Effector memory CD8-positive, alpha-beta T cell (primary cell): ENCODE results near the gene CARD9.

Source experiments
- ATAC-seq: fragments of 150-1000 bp; cut with Tn5 transposase; replicated peaks from 2 replicates; pipeline ENCODE4 v1.10.0; 2021; ENCODE audit warnings: mild to moderate bottlenecking, moderate library complexity
- DNase-seq, 3 experiments: peaks; one replicate each; pipeline ENCODE4 v3.0.0; 2021
- H3K27ac Mint-ChIP-seq, 2 donors: one replicate each; pipeline ENCODE4 v1.8.0; 2022; ENCODE audit warnings: mild to moderate bottlenecking in 2 of 2, mixed read lengths in 2 of 2, moderate library complexity in 2 of 2
- H3K27me3 Mint-ChIP-seq, 2 donors: one replicate each; pipeline ENCODE4 v1.8.0; 2022; ENCODE audit warnings: mixed read lengths in 2 of 2
- H3K36me3 Mint-ChIP-seq: one replicate; pipeline ENCODE4 v1.8.0; 2022; ENCODE audit warnings: mild to moderate bottlenecking, moderate library complexity, mixed read lengths; ENCODE audit not compliant: insufficient read depth
- H3K4me1 Mint-ChIP-seq, 2 donors: one replicate each; pipeline ENCODE4 v1.8.0; 2022; ENCODE audit warnings: low read depth in 2 of 2, mixed read lengths in 2 of 2
- H3K4me3 Mint-ChIP-seq, 2 donors: one replicate each; pipeline ENCODE4 v1.8.0; 2022; ENCODE audit warnings: mild to moderate bottlenecking in 2 of 2, mixed read lengths in 2 of 2, moderate library complexity in 2 of 2
- H3K9me3 Mint-ChIP-seq, 2 donors: one replicate each; pipeline ENCODE4 v1.8.0; 2022; ENCODE audit warnings: mixed read lengths in 2 of 2

The CARD9 gene

DNA sequence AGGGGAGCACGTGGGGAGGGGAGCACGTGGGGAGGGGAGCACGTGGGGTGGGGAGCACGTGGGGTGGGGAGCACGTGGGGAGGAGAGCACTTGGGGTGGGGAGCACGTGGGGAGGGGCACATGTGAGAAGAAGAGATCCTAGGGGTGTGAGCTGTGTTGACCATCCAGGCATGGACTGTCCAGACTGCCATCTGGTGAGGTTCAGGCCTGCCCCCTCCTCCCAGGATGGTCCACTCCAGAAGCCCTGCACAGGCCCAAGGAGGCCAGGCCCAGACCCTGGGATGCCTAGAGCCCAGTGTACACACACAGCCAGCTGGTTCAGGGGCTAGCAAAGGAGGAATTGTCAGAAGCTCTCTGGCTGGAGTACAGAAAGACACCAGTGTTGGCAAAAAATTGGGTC lies 24.2 kb upstream of the CARD9 start:
- no peak for ATAC-seq
- peak overlapping the region in 1 of 2 donors; percentile 22 for H3K4me3 Mint-ChIP-seq

DNA sequence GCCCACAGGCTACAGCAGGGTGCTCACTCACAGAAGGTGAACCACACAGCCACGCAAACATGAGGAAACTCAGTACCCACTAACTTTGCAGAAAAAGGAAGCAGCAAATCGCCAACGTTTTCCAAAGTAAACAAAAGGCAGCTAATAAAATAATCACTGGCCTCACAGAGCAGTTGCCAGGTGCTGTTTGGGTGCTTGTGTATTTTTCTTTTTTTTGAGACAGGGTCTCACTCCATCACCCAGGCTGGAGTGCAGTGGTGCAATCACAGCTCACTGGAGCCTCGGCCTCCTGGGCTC lies 22.7 kb upstream of the CARD9 start:
- no peak for DNase-seq
- H3K36me3 Mint-ChIP-seq: peaks cover 30% of the 10 kb centered on the region
- no peak overlapping the region for H3K4me3 Mint-ChIP-seq
- H3K9me3 Mint-ChIP-seq: no peaks in the 10 kb centered on the region
- no peaks in the 10 kb centered on the region for H3K27me3 Mint-ChIP-seq
- ATAC-seq: no peak
- no peak overlapping the region for H3K27ac Mint-ChIP-seq
- H3K4me1 Mint-ChIP-seq: peaks cover 4 to 21% of the 10 kb centered on the region in 2 donors

More for the DNA sequence above, 24.2 kb upstream of the CARD9 start:
- no peak for DNase-seq
- Mint-ChIP-seq H3K9me3 (no peaks in the 10 kb centered on the region), H3K4me1 (peaks cover 4 to 26% of the 10 kb centered on the region in 2 donors), H3K27me3 (no peaks in the 10 kb centered on the region), H3K36me3 (peaks cover 34% of the 10 kb centered on the region), H3K27ac (no peak overlapping the region)

DNA sequence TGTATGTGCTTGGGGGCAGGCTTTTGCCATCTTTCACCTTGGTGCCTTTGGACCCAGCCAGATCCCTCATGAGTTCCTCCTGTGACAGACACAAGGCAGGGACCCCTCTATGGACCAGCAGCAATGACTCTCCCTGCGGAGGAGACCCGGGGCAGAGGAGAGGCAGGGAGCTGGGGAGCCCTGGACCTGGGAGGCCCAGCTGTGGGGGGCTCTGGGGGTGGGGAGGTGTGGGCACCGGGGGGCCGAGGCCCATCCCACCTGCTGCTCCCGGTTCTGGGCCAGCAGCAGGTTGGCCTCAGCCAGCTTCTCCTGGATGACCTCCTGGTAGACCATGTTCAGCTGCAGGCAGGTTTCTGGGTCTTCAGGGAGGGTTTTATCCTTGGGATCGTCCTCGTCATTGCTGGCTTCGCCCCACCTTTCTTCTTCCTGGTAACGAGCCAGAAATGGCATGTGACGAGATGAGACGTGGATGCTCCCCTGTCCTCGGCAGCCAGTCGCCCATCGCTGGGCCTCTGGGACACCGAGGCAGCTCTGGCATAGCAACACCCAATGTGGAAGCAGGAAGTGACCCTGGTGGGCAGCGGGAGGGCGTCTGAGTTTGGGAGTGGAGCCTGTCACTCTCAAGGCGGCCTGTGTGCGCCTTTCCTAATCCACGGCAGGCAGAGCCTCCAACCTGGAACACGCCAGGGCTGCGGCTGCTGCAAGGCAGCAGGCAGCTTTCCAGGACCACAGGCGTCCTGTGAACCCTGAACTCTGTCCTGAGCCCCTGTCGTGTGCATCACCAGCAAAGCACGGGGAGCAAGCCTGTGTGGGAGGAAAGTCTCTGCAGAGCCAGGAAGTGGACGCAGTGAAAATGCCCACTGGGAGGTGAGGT lies 22.1 kb upstream of the CARD9 start:
- Mint-ChIP-seq H3K36me3 (peaks cover 33% of the 10 kb centered on the region), H3K27me3 (no peaks in the 10 kb centered on the region), H3K9me3 (no peaks in the 10 kb centered on the region), H3K4me3 (no peak overlapping the region), H3K27ac (no peak overlapping the region), H3K4me1 (peaks cover 4 to 18% of the 10 kb centered on the region in 2 donors)
- no peak for DNase-seq
- ATAC-seq: no peak

DNA sequence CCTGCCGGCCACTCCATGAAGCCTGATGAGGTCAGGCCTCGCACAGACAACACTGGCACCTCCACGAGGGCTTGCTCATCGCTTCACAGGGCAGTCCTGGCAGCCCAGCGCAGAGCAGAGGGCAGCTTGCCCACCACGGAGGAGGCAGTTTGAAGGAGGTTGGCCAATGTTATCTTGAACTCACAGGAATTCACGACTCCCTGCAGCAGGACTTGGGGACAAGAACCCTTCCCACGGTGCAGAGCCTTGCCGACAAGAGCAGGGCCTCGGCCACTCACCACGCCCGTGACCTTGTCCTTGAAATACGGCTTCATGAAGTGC lies 21.5 kb upstream of the CARD9 start:
- DNase-seq (no peak), ATAC-seq (no peak)
- Mint-ChIP-seq H3K4me1 (peaks cover 4 to 17% of the 10 kb centered on the region in 2 donors), H3K9me3 (no peaks in the 10 kb centered on the region), H3K27me3 (no peaks in the 10 kb centered on the region), H3K36me3 (peaks cover 39% of the 10 kb centered on the region), H3K4me3 (no peak overlapping the region), H3K27ac (no peak overlapping the region)

DNA sequence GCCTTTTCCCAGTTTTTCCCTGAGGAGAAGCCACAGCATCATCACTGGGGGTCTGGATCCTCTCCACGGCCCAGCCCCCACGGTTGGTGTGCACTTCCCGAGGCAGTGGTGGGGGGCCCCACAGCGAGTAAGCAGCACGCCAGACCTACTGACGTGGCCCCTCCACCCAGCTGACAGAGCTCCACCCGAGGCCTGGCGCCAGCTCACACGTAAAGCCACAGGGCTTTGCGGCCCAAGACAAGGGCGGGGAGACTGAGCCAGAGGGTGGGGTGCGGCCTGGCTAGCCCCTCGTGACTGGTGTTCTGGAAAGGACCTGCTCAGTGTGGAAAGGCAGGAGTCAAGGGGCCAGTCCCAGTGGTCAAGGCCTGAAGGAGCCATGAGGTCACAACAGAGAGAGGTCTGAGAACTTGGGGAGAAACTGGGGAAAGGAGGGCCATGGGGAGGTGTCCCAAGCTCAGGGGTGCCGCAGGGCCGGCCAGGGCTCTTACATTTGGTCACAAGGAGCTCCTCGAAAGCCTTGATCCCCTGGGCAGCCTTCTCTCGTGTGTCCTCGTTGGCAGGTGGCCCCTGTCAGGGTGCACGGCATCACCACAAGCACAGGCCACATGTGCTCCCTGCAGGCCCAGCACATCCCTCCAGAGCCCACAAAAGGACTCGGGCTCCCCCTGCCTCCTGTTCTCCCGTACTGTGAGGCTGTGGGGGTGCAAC lies 21.0 kb upstream of the CARD9 start:
- no peak for ATAC-seq
- peaks cover 43% of the 10 kb centered on the region for H3K36me3 Mint-ChIP-seq
- DNase-seq: no peak

DNA sequence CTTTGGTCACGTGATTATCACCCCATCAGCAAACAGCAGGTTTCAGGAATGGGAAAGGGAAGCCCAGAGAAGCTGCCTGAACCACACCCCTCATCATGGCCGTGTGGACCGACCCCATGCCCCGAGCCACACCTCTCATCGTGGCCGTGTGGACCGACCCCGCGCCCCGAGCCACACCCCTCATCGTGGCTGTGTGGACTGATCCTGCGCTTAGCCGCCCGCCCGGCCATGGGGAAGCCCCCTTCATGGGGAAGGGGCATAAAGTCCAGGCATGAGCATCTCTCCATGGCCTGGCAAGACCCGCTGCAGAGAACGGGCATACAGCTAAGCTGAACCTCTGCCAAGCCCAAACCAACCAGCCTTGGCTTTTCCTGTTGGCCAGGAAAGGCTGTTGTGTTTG lies 20.1 kb upstream of the CARD9 start:
- ATAC-seq (no peak), DNase-seq (no peak)
- H3K27me3 Mint-ChIP-seq: no peaks in the 10 kb centered on the region
- H3K4me1 Mint-ChIP-seq: peaks cover 4 to 10% of the 10 kb centered on the region in 2 donors
- peaks cover 42% of the 10 kb centered on the region for H3K36me3 Mint-ChIP-seq
- H3K27ac Mint-ChIP-seq: no peak overlapping the region
- no peak overlapping the region for H3K4me3 Mint-ChIP-seq
- no peaks in the 10 kb centered on the region for H3K9me3 Mint-ChIP-seq

More for the DNA sequence above, 21.0 kb upstream of the CARD9 start:
- H3K4me3 Mint-ChIP-seq: no peak overlapping the region
- peaks cover 9 to 19% of the 10 kb centered on the region in 2 donors for H3K4me1 Mint-ChIP-seq
- H3K27me3 Mint-ChIP-seq: no peaks in the 10 kb centered on the region
- no peak overlapping the region for H3K27ac Mint-ChIP-seq
- H3K9me3 Mint-ChIP-seq: no peaks in the 10 kb centered on the region

DNA sequence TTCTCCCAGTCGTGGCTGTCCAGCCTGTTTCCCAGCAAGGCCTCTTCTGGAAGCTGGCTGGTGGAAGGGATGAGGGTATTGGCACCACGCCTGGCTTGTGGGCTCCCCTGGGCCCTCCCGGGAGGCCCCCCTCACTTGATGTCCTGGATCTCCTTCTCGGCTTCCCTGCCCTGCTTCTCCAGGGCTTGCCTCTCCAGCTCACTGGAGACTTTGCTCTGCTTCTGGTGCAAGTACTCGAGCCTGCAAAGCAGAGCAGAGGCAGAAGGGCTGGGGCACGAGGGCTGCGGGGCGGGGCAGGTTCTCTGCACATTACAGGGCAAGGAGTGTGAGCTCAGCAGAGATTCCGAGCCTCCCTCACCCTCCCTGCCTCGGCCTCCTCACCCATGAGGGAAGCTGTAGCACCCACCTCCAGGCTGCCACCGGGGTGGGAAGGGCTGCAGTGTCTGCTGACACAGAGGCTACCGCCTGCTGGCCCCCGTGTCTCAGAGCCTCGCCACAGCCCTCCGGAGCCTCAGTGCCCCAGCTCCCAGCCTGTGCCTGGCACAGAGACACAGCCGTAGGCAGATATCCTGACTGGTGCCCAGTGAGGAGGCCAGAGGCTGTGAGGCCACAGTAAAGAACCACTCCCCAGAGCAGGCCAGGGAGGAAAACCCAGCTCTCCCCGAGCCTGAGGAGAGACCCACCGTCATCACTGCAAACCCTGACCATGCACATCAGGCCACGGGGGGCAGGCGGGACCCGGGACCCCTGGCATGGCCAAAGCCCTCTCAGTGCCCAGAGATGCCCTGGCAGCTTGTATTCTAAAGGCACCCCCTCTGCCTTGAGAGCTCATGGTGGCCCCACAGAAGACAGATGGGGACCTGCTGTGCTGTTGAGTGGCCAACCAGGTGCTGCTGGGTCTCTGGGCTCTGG lies 19.3 kb upstream of the CARD9 start:
- no peak for DNase-seq
- no peak for ATAC-seq
- no peak overlapping the region for H3K4me3 Mint-ChIP-seq
- H3K36me3 Mint-ChIP-seq: peaks cover 43% of the 10 kb centered on the region
- no peaks in the 10 kb centered on the region for H3K9me3 Mint-ChIP-seq
- no peak overlapping the region for H3K27ac Mint-ChIP-seq
- H3K4me1 Mint-ChIP-seq: peaks cover 4% of the 10 kb centered on the region in 2 donors
- no peaks in the 10 kb centered on the region for H3K27me3 Mint-ChIP-seq

DNA sequence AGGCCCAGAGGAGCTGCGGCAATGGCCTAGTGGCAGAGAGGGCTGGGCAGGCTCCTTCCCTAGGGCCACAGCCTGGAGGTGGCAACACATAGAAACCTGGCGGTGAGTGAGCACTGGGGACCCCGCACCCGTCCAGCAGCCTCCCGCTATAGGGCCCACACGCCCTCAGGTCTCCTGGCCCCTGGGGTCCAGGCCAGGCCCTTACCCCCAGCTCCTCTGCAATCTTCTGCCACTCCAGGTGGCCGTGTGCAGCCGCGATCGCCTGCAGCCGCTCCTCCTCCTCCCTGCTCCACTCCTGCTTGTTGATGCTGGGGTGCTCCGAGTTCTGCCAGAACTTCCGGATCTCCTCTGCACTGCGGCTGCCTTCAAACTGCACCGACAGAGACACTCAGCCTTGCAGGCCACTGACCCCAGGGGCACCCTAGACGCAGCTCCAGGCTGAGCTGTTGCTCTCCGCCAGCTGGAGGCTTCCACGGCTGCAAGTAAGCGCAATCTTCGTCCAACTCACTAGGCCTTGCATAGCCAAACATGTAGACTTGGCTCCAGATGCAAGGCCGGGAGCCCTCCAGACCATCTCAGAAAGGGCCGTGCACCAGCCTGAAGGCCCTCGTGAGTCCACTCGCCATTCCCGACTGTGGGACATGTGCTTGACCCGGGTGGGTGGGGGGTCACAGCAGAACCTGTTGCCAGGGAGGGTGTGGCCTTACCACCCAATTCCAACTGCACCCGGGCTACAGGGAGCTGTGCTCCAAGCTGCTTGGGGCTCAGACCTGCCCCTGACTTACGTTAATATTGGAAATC lies 18.5 kb upstream of the CARD9 start:
- ATAC-seq: no peak
- no peak for DNase-seq
- Mint-ChIP-seq H3K36me3 (peaks cover 45% of the 10 kb centered on the region), H3K27me3 (no peaks in the 10 kb centered on the region), H3K4me1 (peaks cover 2 to 4% of the 10 kb centered on the region in 2 donors), H3K4me3 (no peak overlapping the region), H3K27ac (no peak overlapping the region), H3K9me3 (no peaks in the 10 kb centered on the region)

DNA sequence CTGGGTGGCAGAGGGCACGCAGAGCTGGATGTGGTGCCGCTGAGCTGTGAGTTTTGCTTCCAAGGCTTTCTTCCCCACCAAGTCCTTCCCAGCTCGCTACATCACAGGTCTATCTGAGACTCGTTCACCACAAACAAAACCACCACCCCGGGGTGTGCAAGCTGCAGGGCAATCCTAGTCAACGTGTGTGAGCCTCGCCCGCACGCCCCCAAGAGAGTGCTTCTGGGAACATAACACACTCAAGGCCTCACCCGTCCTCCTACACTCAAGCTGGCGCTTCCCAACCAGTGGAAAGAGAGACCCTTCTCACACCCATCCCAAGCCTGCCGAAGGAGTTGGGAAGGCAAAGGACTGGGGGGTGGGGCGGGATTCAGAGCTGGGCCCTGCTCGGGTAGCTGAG lies 15.9 kb upstream of the CARD9 start:
- Mint-ChIP-seq H3K36me3 (peaks cover 41% of the 10 kb centered on the region), H3K9me3 (no peaks in the 10 kb centered on the region), H3K4me1 (peaks cover 22 to 24% of the 10 kb centered on the region in 2 donors), H3K27ac (no peak overlapping the region), H3K4me3 (no peak overlapping the region), H3K27me3 (no peaks in the 10 kb centered on the region)
- no peak for DNase-seq
- ATAC-seq: no peak

DNA sequence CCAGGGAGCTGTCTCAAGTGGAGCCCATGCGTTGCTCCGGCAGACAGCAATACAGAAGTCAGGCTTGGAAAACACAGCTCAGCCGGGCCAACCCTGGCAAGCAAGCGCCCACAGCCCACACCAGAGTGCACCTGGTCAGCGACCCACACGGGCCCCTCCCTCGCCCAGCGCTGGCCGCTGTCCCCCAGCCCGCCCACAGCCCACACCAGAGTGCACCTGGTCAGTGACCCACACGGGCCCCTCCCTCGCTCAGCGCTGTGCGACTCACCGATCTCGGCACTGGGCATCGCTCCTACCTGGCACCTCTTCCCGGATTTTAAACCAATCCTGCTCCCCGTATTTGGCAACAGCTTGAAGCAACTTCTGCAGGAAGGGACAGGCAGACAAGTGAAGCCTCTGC lies 13.7 kb upstream of the CARD9 start:
- H3K27me3 Mint-ChIP-seq: no peaks in the 10 kb centered on the region
- H3K36me3 Mint-ChIP-seq: peaks cover 37% of the 10 kb centered on the region
- ATAC-seq: no peak
- no peak overlapping the region for H3K27ac Mint-ChIP-seq
- peaks cover 22 to 30% of the 10 kb centered on the region in 2 donors for H3K4me1 Mint-ChIP-seq
- no peaks in the 10 kb centered on the region for H3K9me3 Mint-ChIP-seq
- no peak overlapping the region for H3K4me3 Mint-ChIP-seq
- DNase-seq: no peak

DNA sequence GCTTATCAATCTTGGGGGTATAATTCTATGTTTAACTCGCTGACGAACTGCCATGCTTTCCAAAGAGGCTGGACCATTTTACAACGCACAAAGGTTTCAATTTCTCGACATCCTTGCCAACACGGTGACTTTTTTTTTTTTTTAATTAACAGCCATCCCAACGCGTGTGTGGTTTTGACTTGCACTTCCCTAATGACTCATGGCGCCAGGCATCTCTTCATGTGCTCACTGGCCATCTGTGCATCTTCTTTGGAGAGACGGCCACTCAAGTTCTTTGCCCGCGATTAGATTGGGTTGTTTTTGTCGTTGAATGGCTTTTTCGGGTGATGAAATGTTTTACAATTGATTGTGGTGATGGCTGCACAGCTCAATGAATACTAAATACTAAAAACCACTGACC lies 12.5 kb upstream of the CARD9 start:
- no peaks in the 10 kb centered on the region for H3K27me3 Mint-ChIP-seq
- ATAC-seq (peak; percentile 18), DNase-seq (no peak)
- peaks cover 22 to 30% of the 10 kb centered on the region in 2 donors for H3K4me1 Mint-ChIP-seq
- peaks cover 38% of the 10 kb centered on the region for H3K36me3 Mint-ChIP-seq
- peak overlapping the region; percentile 42 to 71 for H3K4me3 Mint-ChIP-seq
- no peak overlapping the region for H3K27ac Mint-ChIP-seq
- no peaks in the 10 kb centered on the region for H3K9me3 Mint-ChIP-seq

DNA sequence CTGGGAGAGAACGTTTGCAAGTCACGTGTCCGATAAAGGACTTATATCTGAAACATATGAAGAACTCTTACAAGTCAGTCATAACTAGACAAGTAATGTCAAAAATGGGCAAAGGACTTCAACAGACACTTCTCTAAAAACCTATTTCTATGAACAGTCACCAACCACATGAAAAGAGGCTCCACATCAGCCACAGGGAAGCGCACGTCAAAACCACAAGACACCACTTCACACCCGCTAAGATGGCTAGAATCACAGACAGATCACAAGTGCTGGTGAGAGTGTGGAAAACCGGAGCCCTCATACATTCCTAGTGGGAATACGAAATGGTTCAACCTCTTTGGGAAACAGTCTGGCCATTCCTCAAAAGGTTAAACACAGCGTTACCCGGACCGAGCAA lies 11.5 kb upstream of the CARD9 start:
- DNase-seq: peak; percentile 18 to 42 (median 33)
- peak overlapping the region; percentile 51 to 71 for H3K4me3 Mint-ChIP-seq
- no peaks in the 10 kb centered on the region for H3K27me3 Mint-ChIP-seq
- peak; percentile 96 for ATAC-seq
- peak overlapping the region in 1 of 2 donors; percentile 25 for H3K27ac Mint-ChIP-seq
- H3K36me3 Mint-ChIP-seq: peaks cover 30% of the 10 kb centered on the region
- H3K9me3 Mint-ChIP-seq: no peaks in the 10 kb centered on the region
- H3K4me1 Mint-ChIP-seq: peaks cover 22 to 30% of the 10 kb centered on the region in 2 donors

DNA sequence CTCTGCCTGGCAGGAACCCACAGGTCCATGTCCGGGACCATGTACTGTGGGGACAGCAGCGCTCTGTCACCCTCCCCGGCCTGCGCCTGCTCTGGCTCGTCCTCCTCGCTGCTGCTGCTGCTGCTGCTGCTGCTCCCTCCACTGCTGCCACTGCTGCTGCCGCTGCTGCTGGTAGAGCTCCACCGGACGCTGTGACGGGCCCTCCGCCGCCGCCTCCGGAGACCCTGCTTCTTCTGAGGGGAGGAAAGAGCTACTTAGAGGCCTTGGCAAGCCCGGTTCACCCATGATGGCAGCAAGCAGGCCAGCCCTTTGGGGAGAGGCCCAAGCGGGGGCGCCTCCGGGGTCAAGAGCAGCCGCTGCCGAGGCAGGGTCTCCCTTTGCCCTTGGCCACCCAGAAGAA lies 10.0 kb upstream of the CARD9 start:
- Mint-ChIP-seq H3K9me3 (no peaks in the 10 kb centered on the region), H3K27me3 (no peaks in the 10 kb centered on the region), H3K4me1 (peaks cover 20 to 25% of the 10 kb centered on the region in 2 donors), H3K36me3 (peaks cover 14% of the 10 kb centered on the region), H3K4me3 (no peak overlapping the region), H3K27ac (no peak overlapping the region)
- DNase-seq (no peak), ATAC-seq (no peak)
